ENCODE results near the gene ULBP3.

The ULBP3 gene

DNA sequence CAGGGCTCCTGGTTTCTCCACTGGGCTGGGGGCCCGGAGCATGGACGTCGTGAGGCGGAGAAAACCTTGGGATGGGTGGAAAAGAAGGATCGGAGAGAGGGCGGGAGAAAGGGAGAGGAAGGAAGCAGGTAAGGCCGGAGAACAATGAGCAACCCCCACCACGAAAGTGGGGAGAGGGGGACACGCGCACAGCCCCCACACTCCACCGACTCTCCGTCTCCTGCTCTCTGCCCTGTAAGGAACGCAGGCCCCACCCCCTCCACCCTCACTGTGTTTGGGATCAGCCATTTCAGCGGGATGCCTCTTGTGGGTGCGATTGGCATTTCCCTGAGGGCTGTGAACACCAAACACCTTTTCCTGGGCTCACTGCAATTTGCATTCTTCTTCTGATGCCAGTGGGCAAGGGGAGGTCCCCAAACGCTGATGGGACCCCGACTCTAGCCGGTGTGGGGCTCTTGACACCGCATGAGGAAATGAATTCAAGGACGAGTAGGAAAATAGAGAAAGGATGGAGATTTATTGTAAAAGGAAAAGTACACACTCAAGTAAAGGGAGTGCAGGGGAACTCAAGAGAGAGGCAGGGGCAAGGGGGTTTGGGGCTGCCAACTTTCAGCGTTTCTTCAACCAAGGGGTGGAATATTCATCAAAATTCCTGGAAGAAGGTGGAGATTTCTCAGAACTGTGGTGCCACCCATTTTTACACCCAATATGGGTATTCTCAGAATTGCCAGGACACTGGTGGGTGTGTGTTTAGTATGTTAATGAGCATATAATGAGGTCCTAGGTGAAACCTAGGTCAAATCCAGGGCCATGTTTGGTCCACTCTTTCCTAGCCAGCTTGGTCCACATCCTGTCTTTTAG is 30.5 kb downstream of the ULBP3 start:
- peaks cover 0 to 16% (median 14%) of the 10 kb centered on the region in 4 donors for H3K4me1 ChIP-seq
- H3K27me3 ChIP-seq, result peaks cover 9 to 61% of the 10 kb centered on the region in 2 donors
- TF ChIP-seq, protein P1, sequence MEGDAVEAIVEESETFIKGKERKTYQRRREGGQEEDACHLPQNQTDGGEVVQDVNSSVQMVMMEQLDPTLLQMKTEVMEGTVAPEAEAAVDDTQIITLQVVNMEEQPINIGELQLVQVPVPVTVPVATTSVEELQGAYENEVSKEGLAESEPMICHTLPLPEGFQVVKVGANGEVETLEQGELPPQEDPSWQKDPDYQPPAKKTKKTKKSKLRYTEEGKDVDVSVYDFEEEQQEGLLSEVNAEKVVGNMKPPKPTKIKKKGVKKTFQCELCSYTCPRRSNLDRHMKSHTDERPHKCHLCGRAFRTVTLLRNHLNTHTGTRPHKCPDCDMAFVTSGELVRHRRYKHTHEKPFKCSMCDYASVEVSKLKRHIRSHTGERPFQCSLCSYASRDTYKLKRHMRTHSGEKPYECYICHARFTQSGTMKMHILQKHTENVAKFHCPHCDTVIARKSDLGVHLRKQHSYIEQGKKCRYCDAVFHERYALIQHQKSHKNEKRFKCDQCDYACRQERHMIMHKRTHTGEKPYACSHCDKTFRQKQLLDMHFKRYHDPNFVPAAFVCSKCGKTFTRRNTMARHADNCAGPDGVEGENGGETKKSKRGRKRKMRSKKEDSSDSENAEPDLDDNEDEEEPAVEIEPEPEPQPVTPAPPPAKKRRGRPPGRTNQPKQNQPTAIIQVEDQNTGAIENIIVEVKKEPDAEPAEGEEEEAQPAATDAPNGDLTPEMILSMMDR (IDR thresholded peaks at IDR 0.05), result no peak
- no peak for DNase-seq
- H3K4me3 ChIP-seq, result peak overlapping the region; percentile 3 to 22
- no peak overlapping the region for H3K27ac ChIP-seq
- H3K9me3 ChIP-seq, result no peaks in the 10 kb centered on the region
- H3K36me3 ChIP-seq, result no peaks in the 10 kb centered on the region
- intact Hi-C loops (cut with DNase I; ENCODE audit: low total_unique reads), result no loop called here

DNA sequence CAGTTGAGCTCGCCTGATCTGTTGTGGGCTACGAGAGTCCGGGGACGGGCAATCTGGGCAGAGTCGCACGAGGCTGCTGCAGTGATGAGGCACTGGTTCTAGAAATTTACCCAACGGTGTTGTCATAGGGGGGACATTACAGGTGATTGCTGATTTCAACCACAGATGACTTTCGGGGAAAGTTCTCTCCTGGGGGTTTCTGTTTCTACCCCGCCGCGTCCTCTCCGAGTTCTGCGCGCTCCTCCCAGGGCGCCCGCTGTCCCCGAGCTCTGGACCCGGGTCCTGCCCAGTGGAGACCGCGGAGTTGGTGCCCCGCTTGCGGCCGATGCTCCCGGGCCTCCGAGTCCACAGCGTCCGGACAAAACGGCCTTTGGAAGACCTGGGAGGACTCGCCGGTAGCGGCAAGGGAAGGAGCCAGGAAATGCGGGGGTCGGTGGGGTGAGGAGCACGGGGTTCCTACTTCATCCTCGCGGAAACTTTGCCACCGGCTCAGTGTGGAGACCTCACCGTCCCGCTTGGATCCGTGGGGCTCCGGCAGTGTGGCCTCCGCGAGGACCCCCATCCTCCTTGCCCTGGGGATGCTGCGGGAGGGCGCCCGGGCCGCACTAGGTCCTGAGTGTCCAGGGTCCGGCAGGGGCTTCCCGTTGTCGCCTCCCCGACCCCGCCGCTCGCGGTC is 31.3 kb downstream of the ULBP3 start:
- peaks cover 9 to 60% of the 10 kb centered on the region in 2 donors for H3K27me3 ChIP-seq
- H3K4me3 ChIP-seq, result peak overlapping the region; percentile 3 to 22
- intact Hi-C loops (cut with DNase I; ENCODE audit: low total_unique reads), result no loop called here
- peaks cover 0 to 16% (median 14%) of the 10 kb centered on the region in 4 donors for H3K4me1 ChIP-seq
- H3K27ac ChIP-seq, result no peak overlapping the region
- H3K9me3 ChIP-seq, result no peaks in the 10 kb centered on the region
- DNase-seq, result no peak
- H3K36me3 ChIP-seq, result no peaks in the 10 kb centered on the region
- TF ChIP-seq, protein P1 (IDR thresholded peaks at IDR 0.05), result no peak

GRCh38 chr6:150036081-150036480 is 32.8 kb downstream of the ULBP3 start:
- no peaks in the 10 kb centered on the region for H3K9me3 ChIP-seq
- peaks cover 0 to 16% (median 14%) of the 10 kb centered on the region in 4 donors for H3K4me1 ChIP-seq
- TF ChIP-seq, protein P1 (IDR thresholded peaks at IDR 0.05), result no peak
- H3K36me3 ChIP-seq, result no peaks in the 10 kb centered on the region
- H3K4me3 ChIP-seq, result no peak overlapping the region
- no peak for DNase-seq
- H3K27me3 ChIP-seq, result peaks cover 9 to 52% of the 10 kb centered on the region in 2 donors
- intact Hi-C loops (cut with DNase I; ENCODE audit: low total_unique reads), result no loop called here
- no peak overlapping the region for H3K27ac ChIP-seq

DNA sequence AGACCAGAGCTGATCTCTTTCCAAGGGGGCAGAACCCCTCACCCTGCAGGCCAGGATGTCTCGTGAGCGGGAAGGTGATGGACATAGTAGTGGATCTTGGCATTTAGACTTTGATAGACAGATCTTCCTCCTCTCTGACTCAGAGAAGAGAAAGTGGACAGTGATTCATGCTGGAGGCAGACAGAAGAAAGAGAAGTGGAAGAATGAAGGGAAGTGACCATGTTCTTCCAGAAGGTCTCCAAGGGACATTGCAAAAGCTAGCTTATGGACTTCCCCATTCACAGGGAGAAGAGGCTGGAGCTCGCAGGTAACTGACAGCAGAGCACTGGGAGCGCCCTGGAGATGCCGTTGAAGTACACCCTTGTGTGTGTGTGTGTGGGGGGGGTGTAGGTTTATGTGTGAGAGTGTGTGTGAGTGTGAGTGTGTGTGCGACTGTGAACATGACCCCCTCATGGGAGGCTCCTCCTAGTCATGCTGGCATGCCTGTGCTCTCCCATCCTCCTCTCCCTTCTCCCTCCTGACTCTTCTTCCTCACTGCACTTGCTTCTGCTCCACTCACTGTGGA is 35.6 kb downstream of the ULBP3 start:
- intact Hi-C loops (cut with DNase I; ENCODE audit: low total_unique reads), result no loop called here
- Histone ChIP-seq H3K4me1 (peaks cover 0 to 13% (median 12%) of the 10 kb centered on the region in 4 donors), H3K36me3 (no peaks in the 10 kb centered on the region), H3K9me3 (no peaks in the 10 kb centered on the region), H3K27me3 (peaks cover 5 to 32% of the 10 kb centered on the region in 2 donors), H3K4me3 (no peak overlapping the region), H3K27ac (no peak overlapping the region)
- TF ChIP-seq, protein P1 (IDR thresholded peaks at IDR 0.05), result no peak
- DNase-seq, result no peak

- Histone ChIP-seq H3K27me3 (peaks cover under 1 to 32% of the 10 kb centered on the region in 2 donors), H3K4me3 (no peak overlapping the region), H3K4me1 (peaks cover 0 to 6% (median 5%) of the 10 kb centered on the region in 4 donors), H3K9me3 (no peaks in the 10 kb centered on the region), H3K27ac (no peak overlapping the region), H3K36me3 (no peaks in the 10 kb centered on the region)
- TF ChIP-seq, protein P1 (IDR thresholded peaks at IDR 0.05), result no peak
- DNase-seq, result no peak
- intact Hi-C loops (cut with DNase I; ENCODE audit: low total_unique reads), result no loop called here
Measured at GRCh38 chr6:150032598-150032997, 36.3 kb downstream of the ULBP3 start.
